Measurements from ENCODE around the gene PRR14L.
"Not testable (repeated sequence)": the region's sequence is repeated elsewhere in the genome, so short reads cannot be mapped to it uniquely, and the experiment has no call there.

Gene PRR14L

GRCh38 chr22:31749636-31750364 is at the start of gene PRR14L:
Gene PRR14L (minus strand): TSS chr22:31750132. CDS start chr22:31738860, 11,272 bp downstream.
- DNase-seq = peak; percentile 78 to 99 (median 96)

GRCh38 chr22:31799358-31799757 is 49.4 kb upstream of the PRR14L start:
- DNase-seq = not testable (repeated sequence)

GRCh38 chr22:31790240-31790639 is 40.3 kb upstream of the PRR14L start:
- peak in 2 of 56 donors; percentile 2 to 4 for DNase-seq

GRCh38 chr22:31789803-31790202 is 39.9 kb upstream of the PRR14L start:
- no peak for DNase-seq

GRCh38 chr22:31776231-31776630 is 26.3 kb upstream of the PRR14L start:
- no peak for DNase-seq

- no peak for DNase-seq
These were observed 23.5 kb upstream of the PRR14L start for GRCh38 chr22:31773416-31773815.

GRCh38 chr22:31768422-31769059 is 18.6 kb upstream of the PRR14L start:
- DNase-seq = no peak

- DNase-seq = no peak
These were observed 14.9 kb upstream of the PRR14L start for GRCh38 chr22:31764785-31765184.

- not testable (repeated sequence) for DNase-seq
These were observed 8.9 kb upstream of the PRR14L start for GRCh38 chr22:31758860-31759259.

- DNase-seq = no peak
These were observed 7.3 kb upstream of the PRR14L start for GRCh38 chr22:31757265-31757664.

GRCh38 chr22:31754813-31755212 is 4.9 kb upstream of the PRR14L start:
- no peak for DNase-seq

- peak; percentile 63 to 98 (median 89) for DNase-seq
These were observed 3.9 kb upstream of the PRR14L start, which contains the start of gene DEPDC5 for GRCh38 chr22:31753634-31754501. Gene DEPDC5 (plus strand): TSS chr22:31754019. CDS start chr22:31754922, 903 bp downstream.

- DNase-seq = peak in 34 of 56 donors; percentile 3 to 55 (median 13)
These were observed 3.2 kb upstream of the PRR14L start for GRCh38 chr22:31753005-31753633.

GRCh38 chr22:31752096-31752847 is 2.3 kb upstream of the PRR14L start:
- no peak for DNase-seq

- no peak for DNase-seq
These were observed 693 bp upstream of the PRR14L start for GRCh38 chr22:31750365-31751284.

- no peak for DNase-seq
These were observed 1.4 kb downstream of the PRR14L start for GRCh38 chr22:31748490-31748889.

- no peak for DNase-seq
These were observed 2.5 kb downstream of the PRR14L start for GRCh38 chr22:31747441-31747840.

GRCh38 chr22:31743871-31744270 is 6.1 kb downstream of the PRR14L start:
- no peak for DNase-seq

GRCh38 chr22:31742682-31743081 is 7.2 kb downstream of the PRR14L start:
- no peak for DNase-seq
